Measurements from ENCODE around the gene CARD11. TPM values are rescaled to one million over a fixed set of nuclear protein-coding genes. Genes with fewer than 3 reads are reported as not detected.

CARD11 gene
- total and polyA plus RNA-seq, 7 experiments from 2014 or later, result 13.3 to 136 (median 113) TPM

GRCh38 chr7:2905027-2905426 is 138.6 kb downstream of the CARD11 start:
- ATAC-seq (no peak), DNase-seq (no peak)
- Mint-ChIP-seq H3K36me3 (peaks cover 15 to 58% (median 38%) of the 10 kb centered on the region in 5 donors), H3K27ac (peak overlapping the region in 4 of 9 donors; percentile 9 to 79 (median 36)), H3K4me3 (no peak overlapping the region), H3K4me1 (peaks cover 0 to 39% (median 2%) of the 10 kb centered on the region in 7 donors), H3K27me3 (no peaks in the 10 kb centered on the region), H3K9me3 (peaks cover 0 to 8% (median 0%) of the 10 kb centered on the region in 11 donors)
- intact Hi-C loops (cut with micrococcal nuclease), result no loop called here
- ChIA-PET POLR2A (no interaction called here), CTCF (no interaction called here)
- H3K4me3 ChIP-seq (ENCODE audit: low read length), result no peak overlapping the region
- no peaks in the 10 kb centered on the region for H3K27me3 ChIP-seq (ENCODE audit: control insufficient read depth in 2 of 2, insufficient read depth in 2 of 2, low read length in 2 of 2)
- peaks cover 0 to 19% of the 10 kb centered on the region in 2 donors for H3K4me1 ChIP-seq (ENCODE audit: control insufficient read depth in 2 of 2, insufficient read depth in 2 of 2, low read length in 2 of 2)
- peaks cover 0 to 72% (median 15%) of the 10 kb centered on the region in 3 experiments for H3K36me3 ChIP-seq (ENCODE audit: control insufficient read depth in 2 of 3, insufficient read depth in 3 of 3, low read length in 3 of 3)
- no peak overlapping the region for H3K27ac ChIP-seq (ENCODE audit: low read depth, low read length)
- peaks cover 0 to 11% (median 0%) of the 10 kb centered on the region in 3 experiments for H3K9me3 ChIP-seq (ENCODE audit: control insufficient read depth in 2 of 3, low read length in 3 of 3)

GRCh38 chr7:2904202-2904601 is 139.5 kb downstream of the CARD11 start:
- Histone ChIP-seq H3K9me3 (ENCODE audit: control insufficient read depth in 2 of 3, low read length in 3 of 3) (peaks cover 0 to 11% (median 0%) of the 10 kb centered on the region in 3 experiments), H3K4me1 (ENCODE audit: control insufficient read depth in 2 of 2, insufficient read depth in 2 of 2, low read length in 2 of 2) (peaks cover 0 to 19% of the 10 kb centered on the region in 2 donors), H3K4me3 (ENCODE audit: low read length) (no peak overlapping the region), H3K27ac (ENCODE audit: low read depth, low read length) (no peak overlapping the region), H3K36me3 (ENCODE audit: control insufficient read depth in 2 of 3, insufficient read depth in 3 of 3, low read length in 3 of 3) (peaks cover 0 to 66% (median 10%) of the 10 kb centered on the region in 3 experiments), H3K27me3 (ENCODE audit: control insufficient read depth in 2 of 2, insufficient read depth in 2 of 2, low read length in 2 of 2) (no peaks in the 10 kb centered on the region)
- ChIA-PET CTCF (no interaction called here), POLR2A (interaction anchor here (1.1 kb wide), 1 partner anchor 9 kb away, joined by 3 read pairs; no protein-coding TSS in a partner anchor)
- H3K27ac Mint-ChIP-seq, result peak overlapping the region in 5 of 9 donors; percentile 43 to 78 (median 54)
- peaks cover 0 to 8% (median 0%) of the 10 kb centered on the region in 11 donors for H3K9me3 Mint-ChIP-seq
- intact Hi-C loops (cut with micrococcal nuclease), result loop anchor here in 1 of 2 donors (5.0 kb wide), 1 partner anchor 73 kb away; no protein-coding TSS in a partner anchor
- peaks cover 0 to 40% (median 2%) of the 10 kb centered on the region in 7 donors for H3K4me1 Mint-ChIP-seq
- H3K36me3 Mint-ChIP-seq, result peaks cover 15 to 54% (median 39%) of the 10 kb centered on the region in 5 donors
- H3K4me3 Mint-ChIP-seq, result no peak overlapping the region
- no peaks in the 10 kb centered on the region for H3K27me3 Mint-ChIP-seq
- ATAC-seq (no peak), DNase-seq (no peak)

- H3K4me3 Mint-ChIP-seq, result no peak overlapping the region
- H3K36me3 Mint-ChIP-seq, result peaks cover 15 to 52% (median 40%) of the 10 kb centered on the region in 5 donors
- peak overlapping the region in 4 of 9 donors; percentile 47 to 78 (median 65) for H3K27ac Mint-ChIP-seq
- H3K4me1 Mint-ChIP-seq, result peaks cover 0 to 40% (median 2%) of the 10 kb centered on the region in 7 donors
- H3K9me3 ChIP-seq (ENCODE audit: control insufficient read depth in 2 of 3, low read length in 3 of 3), result peaks cover 0 to 11% (median 0%) of the 10 kb centered on the region in 3 experiments
- ATAC-seq (peak; percentile 10), DNase-seq (no peak)
- H3K27me3 Mint-ChIP-seq, result no peaks in the 10 kb centered on the region
- H3K4me1 ChIP-seq (ENCODE audit: control insufficient read depth in 2 of 2, insufficient read depth in 2 of 2, low read length in 2 of 2), result peaks cover 0 to 19% of the 10 kb centered on the region in 2 donors
- H3K9me3 Mint-ChIP-seq, result peaks cover 0 to 8% (median under 1%) of the 10 kb centered on the region in 11 donors
- ChIA-PET CTCF (interaction anchor here (0.6 kb wide), 1 partner anchor 421 kb away, joined by 6 read pairs; no protein-coding TSS in a partner anchor), POLR2A (interaction anchor here (1.1 kb wide), 1 partner anchor 9 kb away, joined by 3 read pairs; no protein-coding TSS in a partner anchor)
- intact Hi-C loops (cut with micrococcal nuclease), result loop anchor here in 1 of 2 donors (1.0 to 5.0 kb wide), 4 partner anchors 9 to 192 kb away; partner anchors contain the start of gene CARD11
- H3K27me3 ChIP-seq (ENCODE audit: control insufficient read depth in 2 of 2, insufficient read depth in 2 of 2, low read length in 2 of 2), result no peaks in the 10 kb centered on the region
- peaks cover 0 to 61% (median 10%) of the 10 kb centered on the region in 3 experiments for H3K36me3 ChIP-seq (ENCODE audit: control insufficient read depth in 2 of 3, insufficient read depth in 3 of 3, low read length in 3 of 3)
- no peak overlapping the region for H3K27ac ChIP-seq (ENCODE audit: low read depth, low read length)
- H3K4me3 ChIP-seq (ENCODE audit: low read length), result no peak overlapping the region
Observed at GRCh38 chr7:2903682-2904162, 139.9 kb downstream of the CARD11 start.

- intact Hi-C loops (cut with micrococcal nuclease), result no loop called here
- H3K36me3 ChIP-seq (ENCODE audit: control insufficient read depth in 2 of 3, insufficient read depth in 3 of 3, low read length in 3 of 3), result peaks cover 0 to 6% (median 0%) of the 10 kb centered on the region in 3 experiments
- no peaks in the 10 kb centered on the region for H3K27me3 Mint-ChIP-seq
- H3K27me3 ChIP-seq (ENCODE audit: control insufficient read depth in 2 of 2, insufficient read depth in 2 of 2, low read length in 2 of 2), result no peaks in the 10 kb centered on the region
- POLR2A ChIA-PET, result no interaction called here
- no peaks in the 10 kb centered on the region for H3K9me3 ChIP-seq (ENCODE audit: control insufficient read depth in 2 of 3, low read length in 3 of 3)
- peaks cover 9 to 40% (median 21%) of the 10 kb centered on the region in 7 donors for H3K4me1 Mint-ChIP-seq
- H3K36me3 Mint-ChIP-seq, result peaks cover 0 to 13% (median 0%) of the 10 kb centered on the region in 5 donors
- H3K27ac Mint-ChIP-seq, result peak overlapping the region in 2 of 9 donors; percentile 17 to 58
- peaks cover 11 to 17% of the 10 kb centered on the region in 2 donors for H3K4me1 ChIP-seq (ENCODE audit: control insufficient read depth in 2 of 2, insufficient read depth in 2 of 2, low read length in 2 of 2)
- no peak overlapping the region for H3K4me3 Mint-ChIP-seq
- CTCF ChIA-PET, result no interaction called here
- ATAC-seq (no peak), DNase-seq (no peak)
- peaks cover 0 to 3% (median 0%) of the 10 kb centered on the region in 11 donors for H3K9me3 Mint-ChIP-seq
- no peak overlapping the region for H3K27ac ChIP-seq (ENCODE audit: low read depth, low read length)
- H3K4me3 ChIP-seq (ENCODE audit: low read length), result no peak overlapping the region
Observed at GRCh38 chr7:2897023-2897422, 146.6 kb downstream of the CARD11 start.

DNA sequence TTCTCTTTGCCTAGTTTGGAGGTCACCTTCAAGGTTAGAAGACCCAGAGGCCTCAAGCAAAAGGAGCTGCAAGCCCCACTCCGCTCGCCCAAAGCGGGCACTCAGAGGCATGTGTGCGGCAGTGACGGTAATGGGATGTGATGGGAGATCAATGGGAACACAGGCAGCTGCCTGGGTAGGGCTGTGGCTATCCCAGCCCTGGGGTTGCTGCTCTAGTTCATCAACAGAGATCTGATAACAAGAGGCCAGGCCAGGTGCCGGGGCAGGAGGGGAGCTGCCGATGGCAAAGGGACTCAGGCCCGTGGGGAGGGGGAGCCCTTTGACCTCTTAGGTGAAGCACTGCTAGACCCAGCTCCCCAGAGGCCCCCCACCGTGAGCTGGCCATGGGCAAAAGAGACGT is 147.5 kb downstream of the CARD11 start:
- Histone ChIP-seq H3K9me3 (ENCODE audit: control insufficient read depth in 2 of 3, low read length in 3 of 3) (no peaks in the 10 kb centered on the region), H3K4me1 (ENCODE audit: control insufficient read depth in 2 of 2, insufficient read depth in 2 of 2, low read length in 2 of 2) (peaks cover 10 to 11% of the 10 kb centered on the region in 2 donors), H3K36me3 (ENCODE audit: control insufficient read depth in 2 of 3, insufficient read depth in 3 of 3, low read length in 3 of 3) (no peaks in the 10 kb centered on the region), H3K27ac (ENCODE audit: low read depth, low read length) (no peak overlapping the region), H3K4me3 (ENCODE audit: low read length) (no peak overlapping the region), H3K27me3 (ENCODE audit: control insufficient read depth in 2 of 2, insufficient read depth in 2 of 2, low read length in 2 of 2) (no peaks in the 10 kb centered on the region)
- DNase-seq, result no peak
- peaks cover 0 to 3% (median 0%) of the 10 kb centered on the region in 11 donors for H3K9me3 Mint-ChIP-seq
- H3K27ac Mint-ChIP-seq, result peak overlapping the region in 3 of 9 donors; percentile 11 to 60 (median 54)
- no peaks in the 10 kb centered on the region for H3K27me3 Mint-ChIP-seq
- H3K4me3 Mint-ChIP-seq, result peak overlapping the region in 2 of 10 donors; percentile 59 to 68
- ChIA-PET POLR2A (interaction anchor here (0.7 kb wide), 1 partner anchor 137 kb away, joined by 3 read pairs; no protein-coding TSS in a partner anchor), CTCF (no interaction called here)
- intact Hi-C loops (cut with micrococcal nuclease), result no loop called here
- H3K36me3 Mint-ChIP-seq, result peaks cover 0 to 10% (median 0%) of the 10 kb centered on the region in 5 donors
- no peak for ATAC-seq
- H3K4me1 Mint-ChIP-seq, result peaks cover 9 to 33% (median 21%) of the 10 kb centered on the region in 7 donors

DNA sequence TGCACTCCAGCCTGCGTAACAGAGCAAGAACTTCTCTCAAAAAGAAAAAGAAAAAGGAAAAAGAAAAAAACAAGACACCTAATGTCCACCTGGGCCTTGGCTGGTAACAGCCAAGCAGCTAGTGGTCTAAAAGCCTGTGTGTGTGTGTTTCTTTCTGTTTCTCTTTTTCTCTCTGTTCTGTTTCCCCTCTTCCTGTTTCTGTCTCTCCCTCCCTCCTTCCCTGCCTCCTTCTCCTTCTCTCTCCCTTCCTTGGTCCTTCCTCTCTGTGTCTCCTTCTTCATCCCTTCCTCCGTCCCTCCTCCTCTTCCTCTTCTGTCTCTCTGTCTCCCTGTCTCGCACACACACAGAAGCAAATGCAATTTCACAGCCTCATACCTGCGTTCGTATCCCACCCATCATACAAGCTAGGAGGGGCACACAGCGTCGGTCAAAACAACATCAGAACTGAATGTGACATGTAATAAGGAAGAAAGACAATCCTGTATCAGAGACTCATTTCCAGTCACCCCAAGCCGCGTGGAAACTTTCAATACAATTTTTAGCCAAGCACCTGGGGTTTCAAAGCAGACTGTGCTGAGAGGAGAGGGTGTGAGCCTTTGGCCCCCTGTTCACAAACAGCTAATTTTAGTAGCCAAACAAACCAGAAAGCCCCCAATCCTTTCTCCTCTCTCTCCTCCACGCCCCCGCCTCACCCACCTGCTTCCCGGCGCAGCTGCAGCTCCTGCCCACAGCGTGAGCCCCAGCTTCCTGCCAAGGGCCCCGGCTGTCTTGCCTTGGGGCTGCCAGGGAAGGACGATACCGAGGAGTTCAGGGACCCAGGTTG is 149.3 kb downstream of the CARD11 start:
- Mint-ChIP-seq H3K36me3 (peaks cover 0 to 6% (median 0%) of the 10 kb centered on the region in 5 donors), H3K27me3 (no peaks in the 10 kb centered on the region), H3K4me3 (peak overlapping the region; percentile 75 to 93 (median 82)), H3K9me3 (peaks cover 0 to 3% (median 0%) of the 10 kb centered on the region in 11 donors), H3K4me1 (peaks cover 9 to 29% (median 21%) of the 10 kb centered on the region in 7 donors), H3K27ac (peak overlapping the region; percentile 0 to 92 (median 70))
- H3K36me3 ChIP-seq (ENCODE audit: control insufficient read depth in 2 of 3, insufficient read depth in 3 of 3, low read length in 3 of 3), result no peaks in the 10 kb centered on the region
- no peaks in the 10 kb centered on the region for H3K27me3 ChIP-seq (ENCODE audit: control insufficient read depth in 2 of 2, insufficient read depth in 2 of 2, low read length in 2 of 2)
- CTCF ChIA-PET, result interaction anchor here (0.8 to 1.0 kb wide), 3 partner anchors 30 to 337 kb away, joined by 3 to 10 read pairs (median 3); no protein-coding TSS in a partner anchor
- POLR2A ChIA-PET, result interaction anchor here (1.1 kb wide), 1 partner anchor 10 kb away, joined by 3 read pairs; no protein-coding TSS in a partner anchor
- peaks cover 10 to 11% of the 10 kb centered on the region in 2 donors for H3K4me1 ChIP-seq (ENCODE audit: control insufficient read depth in 2 of 2, insufficient read depth in 2 of 2, low read length in 2 of 2)
- intact Hi-C loops (cut with micrococcal nuclease), result loop anchor here (1.0 to 2.0 kb wide), 2 partner anchors 9 to 260 kb away; no protein-coding TSS in a partner anchor
- H3K9me3 ChIP-seq (ENCODE audit: control insufficient read depth in 2 of 3, low read length in 3 of 3), result no peaks in the 10 kb centered on the region
- H3K4me3 ChIP-seq (ENCODE audit: low read length), result peak overlapping the region; percentile 54
- DNase-seq (peak in 7 of 9 donors; percentile 30 to 74 (median 41)), ATAC-seq (peak; percentile 72)
- peak overlapping the region; percentile 42 for H3K27ac ChIP-seq (ENCODE audit: low read depth, low read length)
